ENCODE results near the gene LIN7C.

DNA sequence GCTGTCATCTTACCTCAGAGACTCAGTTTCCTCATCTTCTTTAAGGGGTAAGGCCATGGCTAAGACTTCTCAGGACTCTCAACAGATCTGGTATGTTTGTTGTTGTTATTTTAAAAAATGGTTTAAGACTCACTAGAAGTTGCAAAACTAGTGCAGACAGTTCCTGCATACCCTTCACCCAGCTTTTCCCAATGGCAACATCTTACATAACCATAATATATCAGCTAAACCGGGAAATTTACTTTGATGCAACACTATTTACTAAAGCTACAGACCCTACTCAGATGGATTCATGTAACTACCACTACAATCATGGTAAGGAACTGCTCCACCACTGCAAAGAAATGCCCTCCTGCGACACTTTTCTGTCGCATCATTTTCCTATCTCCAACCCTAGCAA is 54.4 kb downstream of the LIN7C start:
- TF ChIP-seq POLR2A (IDR thresholded peaks at IDR 0.05; ENCODE audit: low read depth, low read length) (no peak), POLR2AphosphoS5 (IDR thresholded peaks at IDR 0.05; ENCODE audit: low read depth, low read length) (no peak), SPI1 (IDR thresholded peaks at IDR 0.05; ENCODE audit: low read depth, low read length) (no peak)
